ENCODE measurements around the gene OTUB2. TPM values are rescaled to one million over a fixed set of nuclear protein-coding genes. Genes with fewer than 3 reads are reported as not detected.

Gene OTUB2
- total RNA-seq, 5 donors from 2014 or later (not counting 1 experiment from before 2014, with no cell fraction given) = 0.09 to 0.57 (median 0.28) TPM

DNA sequence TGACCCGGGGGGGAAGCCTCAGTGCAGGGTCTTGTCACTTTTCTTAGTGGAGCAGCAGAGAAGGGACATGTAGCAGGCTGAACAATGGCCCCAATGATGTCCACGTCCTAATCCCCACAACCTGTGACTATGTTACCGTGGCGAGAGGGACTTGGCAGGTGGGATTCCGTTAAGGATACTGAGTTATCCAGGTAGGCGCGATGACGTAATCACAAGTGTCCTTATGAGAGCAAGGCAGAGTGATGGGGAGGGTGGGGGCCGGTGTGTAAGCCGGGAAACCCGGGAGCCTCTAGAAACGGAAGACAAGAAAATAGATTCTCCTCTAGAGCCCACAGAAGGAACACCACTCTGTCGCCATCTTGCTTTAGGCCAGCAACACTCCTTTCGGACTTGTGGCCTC, 4.4 kb downstream of the OTUB2 start:
- ATAC-seq (replicated peaks in 1 of 4) (no peak), DNase-seq (no peak)
- Histone ChIP-seq H3K27ac (ENCODE audit: low read length) (no peak overlapping the region), H3K4me3 (ENCODE audit: control insufficient read depth in 1 of 2, extremely low read depth in 1 of 2, low read length in 1 of 2) (no peak overlapping the region), H3K4me1 (ENCODE audit: control insufficient read depth in 1 of 2, extremely low read depth in 1 of 2, insufficient read depth in 2 of 2, low read length in 2 of 2) (peaks cover 0 to 26% of the 10 kb centered on the region in 2 experiments), H3K36me3 (ENCODE audit: control insufficient read depth in 2 of 2, extremely low read depth in 1 of 2, insufficient read depth in 1 of 2, low read length in 1 of 2) (no peaks in the 10 kb centered on the region), H3K27me3 (replicated peaks in 1 of 2; ENCODE audit: control insufficient read depth in 2 of 2, extremely low read depth in 1 of 2, insufficient read depth in 2 of 2, low read length in 1 of 2) (peaks cover 0 to 6% of the 10 kb centered on the region in 2 experiments), H3K9me3 (no peaks in the 10 kb centered on the region)
- CTCF ChIA-PET = no interaction called here
- Mint-ChIP-seq H3K36me3 (no peaks in the 10 kb centered on the region), H3K27ac (peak overlapping the region in 1 of 2 donors; percentile 34), H3K9me3 (no peaks in the 10 kb centered on the region), H3K27me3 (no peaks in the 10 kb centered on the region), H3K4me3 (no peak overlapping the region), H3K4me1 (peaks cover 25 to 27% (median 26%) of the 10 kb centered on the region in 3 donors)
- WGBS (ENCODE audit: insufficient coverage) = 88% methylated on average over 10 of the region's 14 CpGs
- POLR2A ChIA-PET = no interaction called here

DNA sequence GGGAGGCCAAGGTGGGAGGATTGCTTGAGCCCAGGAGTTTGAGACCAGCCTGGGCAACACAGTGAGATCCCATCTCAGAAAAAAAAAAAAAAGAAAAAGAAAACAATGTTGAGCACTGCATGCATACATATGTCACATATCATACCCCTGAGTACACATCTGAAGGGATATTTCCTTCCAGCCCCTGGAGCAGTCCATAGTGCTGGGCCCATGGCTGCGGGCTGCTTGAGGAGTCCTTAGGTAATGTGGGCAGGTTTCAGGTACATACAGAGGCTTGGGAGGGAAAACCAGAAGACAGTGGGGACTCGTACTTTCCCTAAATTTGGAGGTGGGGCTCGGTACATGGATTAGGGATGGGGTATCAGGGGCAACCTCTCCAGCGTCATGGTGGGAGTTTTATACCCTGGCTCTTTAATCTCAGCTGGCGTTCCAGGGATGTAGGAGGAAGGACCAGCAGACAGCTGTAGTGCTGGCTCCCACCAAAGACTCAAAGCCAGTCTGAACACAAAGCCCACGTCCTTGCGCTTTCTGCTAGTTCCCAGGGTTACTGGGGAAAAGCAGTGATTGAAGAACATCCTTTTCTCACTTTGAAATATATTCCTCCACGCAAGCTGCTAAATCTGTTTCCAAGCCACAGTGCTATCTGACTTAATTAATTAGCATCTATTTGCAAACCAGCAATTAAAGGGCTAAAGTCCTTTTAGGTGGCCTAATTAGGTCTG, 5.2 kb downstream of the OTUB2 start:
- Histone ChIP-seq H3K27ac (ENCODE audit: low read length) (no peak overlapping the region), H3K9me3 (no peaks in the 10 kb centered on the region), H3K4me1 (ENCODE audit: control insufficient read depth in 1 of 2, extremely low read depth in 1 of 2, insufficient read depth in 2 of 2, low read length in 2 of 2) (peaks cover 0 to 23% of the 10 kb centered on the region in 2 experiments), H3K27me3 (replicated peaks in 1 of 2; ENCODE audit: control insufficient read depth in 2 of 2, extremely low read depth in 1 of 2, insufficient read depth in 2 of 2, low read length in 1 of 2) (peaks cover 0 to 7% of the 10 kb centered on the region in 2 experiments), H3K4me3 (ENCODE audit: control insufficient read depth in 1 of 2, extremely low read depth in 1 of 2, low read length in 1 of 2) (no peak overlapping the region), H3K36me3 (ENCODE audit: control insufficient read depth in 2 of 2, extremely low read depth in 1 of 2, insufficient read depth in 1 of 2, low read length in 1 of 2) (no peaks in the 10 kb centered on the region)
- Mint-ChIP-seq H3K4me1 (peaks cover 19 to 21% (median 20%) of the 10 kb centered on the region in 3 donors), H3K4me3 (no peak overlapping the region), H3K9me3 (no peaks in the 10 kb centered on the region), H3K27me3 (no peaks in the 10 kb centered on the region), H3K27ac (no peak overlapping the region), H3K36me3 (no peaks in the 10 kb centered on the region)
- CTCF ChIA-PET = no interaction called here
- ATAC-seq (replicated peaks in 1 of 4) = no peak
- 83% methylated on average over 2 of the region's 8 CpGs for WGBS (ENCODE audit: insufficient coverage)
- POLR2A ChIA-PET = no interaction called here
- DNase-seq = no peak

GRCh38 chr14:94031883-94032279, 5.7 kb downstream of the OTUB2 start:
- H3K27me3 ChIP-seq (replicated peaks in 1 of 2; ENCODE audit: control insufficient read depth in 2 of 2, extremely low read depth in 1 of 2, insufficient read depth in 2 of 2, low read length in 1 of 2) = peaks cover 0 to 10% of the 10 kb centered on the region in 2 experiments
- H3K36me3 ChIP-seq (ENCODE audit: control insufficient read depth in 2 of 2, extremely low read depth in 1 of 2, insufficient read depth in 1 of 2, low read length in 1 of 2) = no peaks in the 10 kb centered on the region
- Mint-ChIP-seq H3K9me3 (no peaks in the 10 kb centered on the region), H3K4me3 (no peak overlapping the region), H3K27me3 (no peaks in the 10 kb centered on the region), H3K4me1 (peaks cover 22 to 25% (median 23%) of the 10 kb centered on the region in 3 donors), H3K36me3 (no peaks in the 10 kb centered on the region), H3K27ac (no peak overlapping the region)
- DNase-seq (no peak), ATAC-seq (replicated peaks in 1 of 4) (no peak)
- no peaks in the 10 kb centered on the region for H3K9me3 ChIP-seq
- no peak overlapping the region for H3K4me3 ChIP-seq (ENCODE audit: control insufficient read depth in 1 of 2, extremely low read depth in 1 of 2, low read length in 1 of 2)
- no CpG with 5 or more reads among the region's 7 CpGs for WGBS (ENCODE audit: insufficient coverage)
- ChIA-PET CTCF (no interaction called here), POLR2A (no interaction called here)
- H3K27ac ChIP-seq (ENCODE audit: low read length) = no peak overlapping the region
- H3K4me1 ChIP-seq (ENCODE audit: control insufficient read depth in 1 of 2, extremely low read depth in 1 of 2, insufficient read depth in 2 of 2, low read length in 2 of 2) = peaks cover 0 to 23% of the 10 kb centered on the region in 2 experiments

- H3K36me3 ChIP-seq (ENCODE audit: control insufficient read depth in 2 of 2, extremely low read depth in 1 of 2, insufficient read depth in 1 of 2, low read length in 1 of 2) = no peaks in the 10 kb centered on the region
- H3K4me1 ChIP-seq (ENCODE audit: control insufficient read depth in 1 of 2, extremely low read depth in 1 of 2, insufficient read depth in 2 of 2, low read length in 2 of 2) = peaks cover 0 to 5% of the 10 kb centered on the region in 2 experiments
- no peak for ATAC-seq (replicated peaks in 1 of 4)
- H3K4me1 Mint-ChIP-seq = peaks cover 3 to 5% (median 4%) of the 10 kb centered on the region in 3 donors
- no peak overlapping the region for H3K4me3 ChIP-seq (ENCODE audit: control insufficient read depth in 1 of 2, extremely low read depth in 1 of 2, low read length in 1 of 2)
- WGBS (ENCODE audit: insufficient coverage) = no CpG with 5 or more reads among the region's 3 CpGs
- H3K27me3 ChIP-seq (replicated peaks in 1 of 2; ENCODE audit: control insufficient read depth in 2 of 2, extremely low read depth in 1 of 2, insufficient read depth in 2 of 2, low read length in 1 of 2) = peaks cover 0 to 5% of the 10 kb centered on the region in 2 experiments
- no peak overlapping the region for H3K27ac ChIP-seq (ENCODE audit: low read length)
- no peak for DNase-seq
- H3K36me3 Mint-ChIP-seq = no peaks in the 10 kb centered on the region
- POLR2A ChIA-PET = no interaction called here
- CTCF ChIA-PET = interaction anchor here (0.6 to 3.4 kb wide), 18 partner anchors 9 to 147 kb away, joined by 3 to 50 read pairs (median 4); partner anchors contain the start of gene OTUB2 (in 1 of the 2)
- no peak overlapping the region for H3K27ac Mint-ChIP-seq
- no peaks in the 10 kb centered on the region for H3K9me3 Mint-ChIP-seq
- H3K4me3 Mint-ChIP-seq = no peak overlapping the region
- no peaks in the 10 kb centered on the region for H3K9me3 ChIP-seq
- no peaks in the 10 kb centered on the region for H3K27me3 Mint-ChIP-seq
These were observed 8.7 kb downstream of the OTUB2 start for GRCh38 chr14:94034886-94035285.

- WGBS (ENCODE audit: insufficient coverage) = 35% methylated on average over 10 of the region's 12 CpGs
- peaks cover 0 to 5% of the 10 kb centered on the region in 2 experiments for H3K4me1 ChIP-seq (ENCODE audit: control insufficient read depth in 1 of 2, extremely low read depth in 1 of 2, insufficient read depth in 2 of 2, low read length in 2 of 2)
- no peaks in the 10 kb centered on the region for H3K9me3 ChIP-seq
- DNase-seq (peak; percentile 32 to 85 (median 67)), ATAC-seq (replicated peaks in 1 of 4) (peak; percentile 70 to 92 (median 86))
- ChIA-PET CTCF (interaction anchor here (0.6 to 3.4 kb wide), 28 partner anchors 9 to 450 kb away, joined by 3 to 50 read pairs (median 5); partner anchors contain the start of genes DDX24 (in 1 of the 2), IFI27L1 (in 1 of the 2), IFI27L2 (in 1 of the 2) and OTUB2 (in 1 of the 2)), POLR2A (no interaction called here)
- no peak overlapping the region for H3K27ac ChIP-seq (ENCODE audit: low read length)
- Mint-ChIP-seq H3K4me1 (peaks cover 3 to 12% (median 4%) of the 10 kb centered on the region in 3 donors), H3K9me3 (no peaks in the 10 kb centered on the region), H3K4me3 (no peak overlapping the region), H3K27me3 (no peaks in the 10 kb centered on the region), H3K36me3 (no peaks in the 10 kb centered on the region), H3K27ac (no peak overlapping the region)
- H3K4me3 ChIP-seq (ENCODE audit: control insufficient read depth in 1 of 2, extremely low read depth in 1 of 2, low read length in 1 of 2) = no peak overlapping the region
- no peaks in the 10 kb centered on the region for H3K36me3 ChIP-seq (ENCODE audit: control insufficient read depth in 2 of 2, extremely low read depth in 1 of 2, insufficient read depth in 1 of 2, low read length in 1 of 2)
- peaks cover 0 to 5% of the 10 kb centered on the region in 2 experiments for H3K27me3 ChIP-seq (replicated peaks in 1 of 2; ENCODE audit: control insufficient read depth in 2 of 2, extremely low read depth in 1 of 2, insufficient read depth in 2 of 2, low read length in 1 of 2)
These were observed 10.4 kb downstream of the OTUB2 start for GRCh38 chr14:94036313-94037167.

DNA sequence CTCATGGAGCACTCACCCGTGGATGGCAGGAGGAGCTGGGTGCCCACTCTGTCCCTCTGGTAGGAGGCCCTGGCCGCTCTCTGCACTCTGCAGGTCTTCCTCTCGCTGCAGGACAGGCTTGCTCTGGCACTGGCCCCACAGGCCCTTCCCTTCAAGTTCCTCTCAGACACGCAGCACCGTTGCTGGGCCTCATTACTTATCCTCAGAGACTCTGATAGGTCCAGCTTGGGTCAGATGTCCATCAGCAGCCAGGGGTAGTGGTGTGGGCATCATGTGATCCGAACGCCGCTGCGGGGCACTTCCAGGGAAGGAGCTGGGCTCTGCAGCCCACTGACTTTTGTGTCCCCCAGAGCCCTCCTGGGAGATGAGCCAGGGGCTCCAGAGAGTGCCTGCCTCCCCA, 11.8 kb downstream of the OTUB2 start:
- Mint-ChIP-seq H3K27me3 (no peaks in the 10 kb centered on the region), H3K4me3 (no peak overlapping the region), H3K9me3 (no peaks in the 10 kb centered on the region), H3K4me1 (peaks cover 3 to 12% (median 4%) of the 10 kb centered on the region in 3 donors), H3K27ac (no peak overlapping the region), H3K36me3 (no peaks in the 10 kb centered on the region)
- POLR2A ChIA-PET = no interaction called here
- ATAC-seq (replicated peaks in 1 of 4) = no peak
- Histone ChIP-seq H3K27me3 (replicated peaks in 1 of 2; ENCODE audit: control insufficient read depth in 2 of 2, extremely low read depth in 1 of 2, insufficient read depth in 2 of 2, low read length in 1 of 2) (peaks cover 0 to 5% of the 10 kb centered on the region in 2 experiments), H3K4me3 (ENCODE audit: control insufficient read depth in 1 of 2, extremely low read depth in 1 of 2, low read length in 1 of 2) (no peak overlapping the region), H3K4me1 (ENCODE audit: control insufficient read depth in 1 of 2, extremely low read depth in 1 of 2, insufficient read depth in 2 of 2, low read length in 2 of 2) (peaks cover 0 to 5% of the 10 kb centered on the region in 2 experiments), H3K36me3 (ENCODE audit: control insufficient read depth in 2 of 2, extremely low read depth in 1 of 2, insufficient read depth in 1 of 2, low read length in 1 of 2) (no peaks in the 10 kb centered on the region), H3K27ac (ENCODE audit: low read length) (no peak overlapping the region), H3K9me3 (no peaks in the 10 kb centered on the region)
- WGBS (ENCODE audit: insufficient coverage) = 84% methylated on average over 6 of the region's 9 CpGs
- DNase-seq = no peak
- CTCF ChIA-PET = interaction anchor here (0.7 to 3.1 kb wide), 5 partner anchors 9 to 142 kb away, joined by 3 to 33 read pairs (median 6); no protein-coding TSS in a partner anchor
